Spleen (tissue), 11 donors: ENCODE measurements around the gene OSBPL8. TPM values are rescaled to one million over a fixed set of nuclear protein-coding genes. Genes with fewer than 3 reads are reported as not detected.

ENCODE experiments used
- DNase-seq: peaks from one replicate; pipeline ENCODE4 v3.0.0-alpha.2; 2020
- H3K27ac ChIP-seq, 8 donors: fragments of 200-600 bp; sonication (generic) in 7 of 8; 1 replicate in 4 of 8; 2 replicates in 4 of 8; pipeline versions ENCODE4 v1.5.0 to v1.8.0; 2016 to 2021; ENCODE audit warnings: inconsistent platforms in 4 of 8, mild to moderate bottlenecking in 4 of 8, moderate library complexity in 1 of 8
- H3K27me3 ChIP-seq, 7 donors: fragments of 200-600 bp; sonication (generic) in 6 of 7; replicated peaks in 1 of 7; 1 replicate in 4 of 7; 2 replicates in 3 of 7; pipeline versions ENCODE4 v1.5.0 to v1.8.0; 2016 to 2021; ENCODE audit warnings: inconsistent platforms in 3 of 7, mild to moderate bottlenecking in 1 of 7
- H3K36me3 ChIP-seq, 6 donors: fragments of 200-600 bp; sonication (generic) in 5 of 6; 1 replicate in 4 of 6; 2 replicates in 2 of 6; pipeline versions ENCODE4 v1.5.0 to v1.8.0; 2016 to 2021; ENCODE audit warnings: inconsistent platforms in 2 of 6
- H3K4me1 ChIP-seq, 6 donors: fragments of 200-600 bp; sonication (generic) in 5 of 6; 1 replicate in 3 of 6; 2 replicates in 3 of 6; pipeline versions ENCODE4 v1.5.0 to v1.8.0; 2016 to 2021; ENCODE audit warnings: inconsistent platforms in 3 of 6
- H3K4me3 ChIP-seq, 8 donors: fragments of 200-600 bp; sonication (generic) in 7 of 8; 1 replicate in 4 of 8; 2 replicates in 4 of 8; pipeline versions ENCODE4 v1.5.0 to v1.8.0; 2016 to 2021; ENCODE audit warnings: inconsistent platforms in 4 of 8, mild to moderate bottlenecking in 4 of 8, moderate library complexity in 2 of 8
- H3K9me3 ChIP-seq, 8 donors: fragments of 200-600 bp; sonication (generic) in 7 of 8; 1 replicate in 4 of 8; 2 replicates in 4 of 8; pipeline versions ENCODE4 v1.5.0 to v1.8.0; 2016 to 2021; ENCODE audit warnings: inconsistent platforms in 4 of 8
- POLR2A ChIP-seq, 3 donors: fragments of 450-650 bp; IDR thresholded peaks; one replicate each; pipeline ENCODE4 v1.5.1; 2017; ENCODE audit warnings: antibody characterized with exemption in 3 of 3, mild to moderate bottlenecking in 1 of 3
- POLR2AphosphoS5 ChIP-seq, 3 donors: sonication (generic); formaldehyde crosslinking; IDR thresholded peaks; one replicate each; pipeline ENCODE4 v1.5.1; 2017; ENCODE audit warnings: antibody characterized with exemption in 3 of 3
- WGBS, 5 donors: extraction: QIAGEN DNeasy Blood & Tissue Kit in 3 of 5; methylation state at CpG; one replicate each; pipeline versions ENCODE4 v1.1.5 to v1.1.7; 2013 to 2018; 5-methylcytosine and 5-hydroxymethylcytosine counted together
- intact Hi-C: fragments of 100-400 bp; cut with DNase I; formaldehyde crosslinking; loops from one replicate; pipeline ENCODE4 v1.15.0; 2023; ENCODE audit warnings: low total_unique reads
- polyA plus RNA-seq, 3 donors: library from polyadenylated mRNA; stranded (reverse); fragments of 200-250 nt; gene quantifications; one replicate each; pipeline ENCODE4 v1.2.1, GENCODE V29; 2013
- total RNA-seq, 7 donors: library from RNA; depleted of rRNA in 3 of 7; stranded (reverse); fragments of >200 nt in 3 of 7; fragmentation: NEBNext Ultra II Directional in 4 of 7; extraction: Animal tissue kit (Norgen Biotek cat#: 25700) in 4 of 7; gene quantifications; one replicate each; pipeline versions ENCODE4 v1.1.0 to v1.2.1, GENCODE V29; 2016 to 2021
- TF ChIP-seq, protein P1 (sequence below), 11 experiments: fragments of 200-600 bp in 7 of 11; fragments of 450-650 bp in 4 of 11; sonication (generic) in 4 of 11; IDR thresholded peaks in 8 of 11; conservative IDR thresholded peaks in 3 of 11; 1 replicate in 7 of 11; 2 replicates in 4 of 11; pipeline versions ENCODE4 v1.4.0 to v1.8.0; 2016 to 2021; ENCODE audit warnings: antibody characterized with exemption in 11 of 11, inconsistent platforms in 4 of 11, mild to moderate bottlenecking in 1 of 11
- donor health status: healthy with polysubstance abuse.
- donor health status: DM: no; HTN: no; CAD: no; lungs with moderate emphysema.
- donor health status: DM: no; HTN: no; CAD: no.
- donor health status: Bipolar disorder and iron deficiency.
- donor health status: healthy.
- donor health status: DM: no; HTN: no; CAD: no.
- donor health status: DM: yes; HTN: yes; CAD: no.

Gene OSBPL8
- total and polyA plus RNA-seq, 10 donors, result 10.7 to 127 (median 109) TPM

DNA sequence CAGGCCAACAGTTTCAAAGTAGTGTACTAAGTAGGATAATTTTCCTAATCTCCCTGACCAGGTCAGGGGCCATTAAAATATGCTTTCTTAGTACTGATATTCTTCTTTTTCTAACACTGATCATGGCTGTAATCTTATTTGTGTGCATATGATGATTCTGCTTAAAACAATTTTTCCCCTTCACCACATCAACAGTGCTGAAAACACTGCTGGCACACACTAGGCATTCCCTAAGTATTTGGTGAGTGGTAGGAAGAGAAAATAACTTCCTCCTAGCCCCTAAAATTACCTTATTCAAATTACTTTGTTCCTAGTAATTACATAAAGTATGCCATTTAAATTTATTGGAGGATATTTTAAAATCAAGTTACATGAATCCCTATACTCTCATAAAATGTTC is 161.5 kb downstream of the OSBPL8 start:
- no peaks in the 10 kb centered on the region for H3K27me3 ChIP-seq
- no peak overlapping the region for H3K4me3 ChIP-seq
- DNase-seq, result no peak
- H3K36me3 ChIP-seq, result peaks cover 0 to 92% (median 35%) of the 10 kb centered on the region in 6 donors
- TF ChIP-seq POLR2A (IDR thresholded peaks at IDR 0.05) (no peak), POLR2AphosphoS5 (IDR thresholded peaks at IDR 0.05) (no peak)
- TF ChIP-seq, protein P1, sequence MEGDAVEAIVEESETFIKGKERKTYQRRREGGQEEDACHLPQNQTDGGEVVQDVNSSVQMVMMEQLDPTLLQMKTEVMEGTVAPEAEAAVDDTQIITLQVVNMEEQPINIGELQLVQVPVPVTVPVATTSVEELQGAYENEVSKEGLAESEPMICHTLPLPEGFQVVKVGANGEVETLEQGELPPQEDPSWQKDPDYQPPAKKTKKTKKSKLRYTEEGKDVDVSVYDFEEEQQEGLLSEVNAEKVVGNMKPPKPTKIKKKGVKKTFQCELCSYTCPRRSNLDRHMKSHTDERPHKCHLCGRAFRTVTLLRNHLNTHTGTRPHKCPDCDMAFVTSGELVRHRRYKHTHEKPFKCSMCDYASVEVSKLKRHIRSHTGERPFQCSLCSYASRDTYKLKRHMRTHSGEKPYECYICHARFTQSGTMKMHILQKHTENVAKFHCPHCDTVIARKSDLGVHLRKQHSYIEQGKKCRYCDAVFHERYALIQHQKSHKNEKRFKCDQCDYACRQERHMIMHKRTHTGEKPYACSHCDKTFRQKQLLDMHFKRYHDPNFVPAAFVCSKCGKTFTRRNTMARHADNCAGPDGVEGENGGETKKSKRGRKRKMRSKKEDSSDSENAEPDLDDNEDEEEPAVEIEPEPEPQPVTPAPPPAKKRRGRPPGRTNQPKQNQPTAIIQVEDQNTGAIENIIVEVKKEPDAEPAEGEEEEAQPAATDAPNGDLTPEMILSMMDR (IDR thresholded peaks at IDR 0.05 in 8 of 11, conservative IDR thresholded peaks at IDR 0.05 in 3 of 11), result no peak
- no peaks in the 10 kb centered on the region for H3K9me3 ChIP-seq
- no peak overlapping the region for H3K27ac ChIP-seq
- no peaks in the 10 kb centered on the region for H3K4me1 ChIP-seq
- intact Hi-C loops, result no loop called here

DNA sequence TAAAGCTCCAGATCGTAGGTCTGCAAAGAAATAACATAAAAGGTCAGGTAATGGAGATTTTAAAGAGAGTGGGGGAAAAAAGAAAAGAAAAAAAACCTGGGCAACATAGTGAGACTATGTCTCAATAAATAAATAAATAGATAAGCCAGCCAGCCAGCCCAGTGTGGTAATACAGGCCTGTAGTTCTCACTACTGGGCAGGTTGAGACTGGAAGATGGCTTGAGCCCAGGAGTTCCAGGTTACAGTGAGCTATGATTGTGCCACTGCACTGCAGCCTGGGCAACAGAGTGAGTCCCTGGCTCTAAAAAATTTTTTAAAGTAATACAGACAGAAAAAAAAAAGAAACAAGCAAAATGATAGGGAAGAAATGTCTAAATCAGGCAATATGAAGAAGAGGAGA is 168.1 kb downstream of the OSBPL8 start:
- intact Hi-C loops, result no loop called here
- H3K9me3 ChIP-seq, result no peaks in the 10 kb centered on the region
- no peak for DNase-seq
- no peaks in the 10 kb centered on the region for H3K27me3 ChIP-seq
- TF ChIP-seq POLR2AphosphoS5 (IDR thresholded peaks at IDR 0.05), result no peak
- TF ChIP-seq POLR2A (IDR thresholded peaks at IDR 0.05), result no peak
- TF ChIP-seq, protein P1 (IDR thresholded peaks at IDR 0.05 in 8 of 11, conservative IDR thresholded peaks at IDR 0.05 in 3 of 11), result no peak
- WGBS, 5 donors, result 85 to 97% (median 94%) methylated on average over 1 of the region's 1 CpG
- no peak overlapping the region for H3K27ac ChIP-seq
- H3K4me1 ChIP-seq, result no peaks in the 10 kb centered on the region
- no peak overlapping the region for H3K4me3 ChIP-seq
- peaks cover 0 to 98% (median 57%) of the 10 kb centered on the region in 6 donors for H3K36me3 ChIP-seq

DNA sequence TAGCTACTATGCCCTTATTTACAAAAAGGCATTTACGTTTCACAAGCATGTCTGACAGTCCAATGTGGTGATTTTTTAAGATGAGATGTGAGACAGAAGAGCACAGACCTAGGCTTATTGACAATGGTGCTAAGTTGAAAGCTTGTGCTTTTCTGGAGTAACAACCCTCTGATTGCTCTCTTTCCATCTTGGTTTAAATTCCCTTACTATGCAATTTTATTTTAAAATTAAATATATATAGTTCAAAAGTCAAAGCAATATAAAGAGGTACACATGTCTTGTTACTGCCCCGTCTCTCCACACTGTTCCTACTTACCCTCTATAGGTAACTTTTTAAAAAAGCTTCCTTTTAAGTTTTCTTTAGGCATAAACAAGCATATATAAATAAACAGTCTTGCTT is 172.0 kb downstream of the OSBPL8 start:
- H3K27ac ChIP-seq, result no peak overlapping the region

GRCh38 chr12:76384560-76384959 is 175.0 kb downstream of the OSBPL8 start:
- Histone ChIP-seq H3K4me1 (no peaks in the 10 kb centered on the region), H3K27ac (no peak overlapping the region), H3K36me3 (peaks cover 0 to 86% (median 47%) of the 10 kb centered on the region in 6 donors), H3K9me3 (no peaks in the 10 kb centered on the region), H3K27me3 (no peaks in the 10 kb centered on the region), H3K4me3 (no peak overlapping the region)
- TF ChIP-seq POLR2AphosphoS5 (IDR thresholded peaks at IDR 0.05) (no peak), POLR2A (IDR thresholded peaks at IDR 0.05) (no peak)
- TF ChIP-seq, protein P1 (IDR thresholded peaks at IDR 0.05 in 8 of 11, conservative IDR thresholded peaks at IDR 0.05 in 3 of 11), result no peak
- WGBS, 5 donors, result 91 to 97% (median 94%) methylated on average over 2 of the region's 2 CpGs
- no peak for DNase-seq
- intact Hi-C loops, result no loop called here

More for the DNA sequence above, 172.0 kb downstream of the OSBPL8 start:
- TF ChIP-seq, protein P1 (IDR thresholded peaks at IDR 0.05 in 8 of 11, conservative IDR thresholded peaks at IDR 0.05 in 3 of 11), result no peak
- TF ChIP-seq POLR2AphosphoS5 (IDR thresholded peaks at IDR 0.05) (no peak), POLR2A (IDR thresholded peaks at IDR 0.05) (no peak)
- no peaks in the 10 kb centered on the region for H3K4me1 ChIP-seq
- H3K27me3 ChIP-seq, result no peaks in the 10 kb centered on the region
- no peak overlapping the region for H3K4me3 ChIP-seq
- intact Hi-C loops, result no loop called here
- no peaks in the 10 kb centered on the region for H3K9me3 ChIP-seq
- 93 to 98% (median 95%) methylated on average over 2 of the region's 2 CpGs for WGBS, 5 donors
- no peak for DNase-seq
- peaks cover 0 to 100% (median 65%) of the 10 kb centered on the region in 6 donors for H3K36me3 ChIP-seq
